CD4-positive, alpha-beta T cell treated with Interleukin-10 for 1 hour (primary cell): Measurements from ENCODE around the gene SLC7A7.
"Not testable (repeated sequence)": the region's sequence is repeated elsewhere in the genome, so short reads cannot be mapped to it uniquely, and the experiment has no call there.

Experiments
- DNase-seq: peaks from one replicate; pipeline ENCODE4 v3.0.0-alpha.2; 2020

The SLC7A7 gene

DNA sequence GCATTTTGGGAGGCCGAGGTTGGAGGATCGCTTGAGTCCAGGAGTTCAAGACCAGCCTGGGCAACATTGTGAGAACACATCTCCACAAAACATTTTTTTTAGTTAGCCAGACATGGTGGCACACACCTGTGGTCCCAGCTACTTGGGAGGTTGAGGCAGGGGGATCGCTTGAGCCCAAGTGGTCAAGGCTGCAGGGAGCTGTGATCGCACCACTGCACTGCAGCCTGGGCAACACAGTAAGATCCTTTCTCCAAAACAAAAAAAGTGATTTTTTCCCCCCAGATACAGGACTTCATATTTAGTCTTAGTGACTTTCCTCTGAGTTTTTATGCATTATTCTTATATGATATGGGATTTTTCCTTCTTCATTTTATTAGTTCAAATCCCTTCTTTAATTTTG lies 28.6 kb downstream of the SLC7A7 start:
- no peak for DNase-seq

DNA sequence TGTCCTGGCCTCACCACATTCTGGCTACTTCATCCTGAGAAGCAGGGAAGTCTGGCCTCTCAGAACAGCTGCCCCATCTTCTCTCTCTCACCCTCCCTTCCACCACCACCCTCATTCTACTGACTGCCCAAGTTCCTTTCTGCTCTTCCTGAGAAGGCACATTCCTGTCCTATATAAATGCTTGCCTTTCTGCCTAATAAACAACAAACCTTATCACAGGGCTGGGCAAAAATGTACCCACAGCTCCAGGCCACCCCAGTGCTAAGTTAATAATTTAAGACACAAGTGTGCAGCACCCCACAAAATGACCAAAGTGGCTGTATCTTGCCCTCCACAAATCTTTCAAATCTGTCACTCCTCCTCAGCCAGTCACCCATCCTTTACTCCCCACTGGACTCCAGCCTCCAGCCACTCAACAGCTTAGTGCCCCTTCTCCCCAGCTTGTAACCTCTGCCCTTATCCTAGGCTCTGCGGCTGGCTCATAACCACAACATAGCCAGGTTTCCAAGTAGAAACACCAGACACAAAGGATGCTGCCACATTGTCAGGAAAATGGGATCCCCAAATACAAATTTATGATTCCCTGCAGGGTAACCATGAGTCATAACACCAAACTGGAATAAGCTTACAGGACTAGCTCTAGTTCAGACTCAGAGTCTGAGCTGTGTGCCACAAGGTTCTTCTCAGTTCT lies 33.8 kb downstream of the SLC7A7 start:
- no peak for DNase-seq

DNA sequence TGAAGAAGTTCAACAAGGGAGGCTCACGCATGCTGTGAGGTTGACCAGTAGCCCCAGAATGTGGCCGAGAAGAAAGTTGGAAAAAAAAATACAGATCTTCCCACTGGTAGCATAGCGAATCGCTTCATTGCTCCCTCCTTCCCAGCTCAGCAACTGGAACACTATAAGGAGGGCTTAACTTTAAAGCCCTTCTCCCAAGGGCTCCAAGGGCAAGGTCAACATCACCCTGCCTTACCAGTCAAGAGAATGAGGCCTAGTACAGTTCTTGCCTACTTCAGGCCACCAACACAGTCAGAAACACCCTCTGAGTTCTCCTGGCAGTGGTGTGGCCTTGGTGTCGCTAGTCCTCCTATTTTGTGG lies 34.3 kb downstream of the SLC7A7 start:
- DNase-seq: no peak

DNA sequence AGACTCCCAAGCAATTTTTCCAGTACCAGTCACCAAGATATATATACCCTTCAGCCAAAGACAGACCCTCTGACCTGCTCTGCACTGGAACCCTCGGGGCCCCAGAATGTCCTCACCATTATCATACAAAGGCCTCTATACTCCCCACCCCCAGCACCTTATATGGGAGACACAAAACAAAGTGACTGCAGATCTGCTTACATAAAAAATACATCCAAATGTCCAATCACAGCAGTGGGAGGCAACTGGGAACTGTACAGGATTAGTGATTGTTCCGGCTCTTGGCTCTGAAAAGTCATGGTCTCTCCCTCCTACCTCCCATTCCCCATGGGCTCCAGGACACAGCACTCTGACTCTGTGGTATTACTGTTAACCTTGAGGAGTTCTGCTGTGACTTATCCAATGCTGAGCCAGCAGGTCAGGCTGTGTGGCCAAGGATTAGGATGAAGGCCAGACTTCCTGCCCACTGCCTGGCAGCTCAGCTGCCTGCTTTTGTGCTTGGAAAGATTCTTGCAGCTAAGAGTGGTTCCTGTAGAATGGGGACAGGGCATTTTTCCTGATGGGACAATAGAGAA lies 35.0 kb downstream of the SLC7A7 start:
- no peak for DNase-seq

DNA sequence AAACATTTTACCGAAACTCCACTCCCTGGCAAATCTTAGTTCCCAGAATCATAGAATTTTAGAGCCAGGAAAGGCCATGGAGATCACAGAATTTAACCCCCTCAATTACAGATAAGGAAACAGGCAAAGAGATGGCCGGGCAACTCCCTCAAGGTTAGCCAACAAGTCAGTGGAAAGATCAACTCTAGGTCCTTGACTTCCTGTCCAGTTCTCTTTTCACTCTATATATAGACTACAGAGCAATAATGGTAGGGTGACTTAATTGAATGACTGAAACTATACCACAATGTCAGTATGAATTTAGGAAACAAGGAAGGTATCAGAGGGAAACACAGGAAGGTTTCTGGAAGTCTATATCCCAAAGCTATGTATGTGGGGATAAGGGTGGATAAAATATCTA lies 37.2 kb downstream of the SLC7A7 start:
- no peak for DNase-seq

DNA sequence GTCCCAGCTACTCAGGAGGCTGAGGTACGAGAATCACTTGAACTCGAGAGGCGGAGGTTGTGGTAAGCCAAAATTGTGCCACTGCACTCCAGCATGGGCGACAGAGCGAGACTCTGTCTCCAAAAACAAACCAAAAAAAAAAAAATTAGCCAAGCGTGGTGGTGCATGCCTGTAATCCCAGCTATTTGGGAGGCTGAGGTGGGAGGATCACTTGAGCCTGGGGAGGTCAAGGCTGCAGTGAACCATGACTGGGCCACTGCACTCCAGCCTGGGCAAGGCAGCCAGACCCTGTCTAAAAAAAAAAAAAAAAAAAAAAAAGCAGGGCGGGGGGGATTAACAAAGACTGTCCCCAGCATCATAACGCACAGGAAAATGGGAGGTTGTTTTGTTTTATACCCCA lies 38.4 kb downstream of the SLC7A7 start:
- not testable (repeated sequence) for DNase-seq

DNA sequence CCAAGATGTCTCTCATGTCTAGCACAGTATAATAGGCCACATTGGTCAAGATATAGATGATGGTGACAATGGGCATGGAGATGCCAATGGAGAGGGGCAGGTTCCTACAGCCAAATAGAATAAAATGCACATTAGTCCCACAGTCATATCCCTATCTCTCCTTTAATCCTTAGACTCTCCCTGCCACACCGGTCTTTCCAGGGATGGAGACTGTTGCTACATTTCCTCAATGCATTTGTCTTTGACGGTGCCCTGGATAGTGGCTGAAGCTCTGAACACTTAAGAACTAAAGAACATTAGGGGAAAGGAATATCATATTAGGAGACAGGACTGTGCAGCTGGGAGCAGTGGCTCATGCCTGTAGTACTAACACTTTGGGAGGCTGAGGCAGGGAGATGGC lies 39.0 kb downstream of the SLC7A7 start:
- no peak for DNase-seq

DNA sequence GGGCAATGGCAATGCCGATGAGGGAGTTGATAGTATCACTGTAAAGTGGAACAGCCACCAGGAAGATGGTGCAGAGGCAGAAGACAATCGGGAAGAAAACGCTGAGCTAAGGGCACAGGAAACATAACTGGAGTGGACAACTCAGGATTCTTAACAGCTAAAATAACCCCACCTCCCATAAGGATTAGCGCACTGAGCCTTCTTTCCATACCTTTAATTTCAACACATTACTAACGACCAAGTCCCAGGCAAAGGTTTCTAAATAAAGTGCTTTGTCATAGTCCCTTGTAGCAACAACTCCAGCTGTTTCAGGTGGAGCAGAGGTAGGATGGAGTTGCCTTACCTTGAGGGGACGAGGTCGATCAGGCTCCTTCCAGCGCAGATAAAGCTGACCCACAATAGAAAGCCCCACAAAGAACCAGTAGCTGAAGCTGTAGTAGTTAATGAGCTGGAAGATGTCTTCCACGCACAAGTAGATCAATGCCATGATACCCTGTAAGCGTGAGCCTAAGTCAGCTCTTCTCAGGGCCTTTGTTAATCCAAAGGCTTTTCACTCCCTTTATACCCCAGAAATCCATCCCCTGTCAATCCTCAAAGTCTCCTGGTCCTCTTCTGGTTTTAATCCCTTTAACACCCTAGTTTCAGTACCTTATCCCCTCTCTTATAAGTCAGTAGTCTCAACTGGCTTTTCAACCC lies 41.1 kb downstream of the SLC7A7 start:
- no peak for DNase-seq

DNA sequence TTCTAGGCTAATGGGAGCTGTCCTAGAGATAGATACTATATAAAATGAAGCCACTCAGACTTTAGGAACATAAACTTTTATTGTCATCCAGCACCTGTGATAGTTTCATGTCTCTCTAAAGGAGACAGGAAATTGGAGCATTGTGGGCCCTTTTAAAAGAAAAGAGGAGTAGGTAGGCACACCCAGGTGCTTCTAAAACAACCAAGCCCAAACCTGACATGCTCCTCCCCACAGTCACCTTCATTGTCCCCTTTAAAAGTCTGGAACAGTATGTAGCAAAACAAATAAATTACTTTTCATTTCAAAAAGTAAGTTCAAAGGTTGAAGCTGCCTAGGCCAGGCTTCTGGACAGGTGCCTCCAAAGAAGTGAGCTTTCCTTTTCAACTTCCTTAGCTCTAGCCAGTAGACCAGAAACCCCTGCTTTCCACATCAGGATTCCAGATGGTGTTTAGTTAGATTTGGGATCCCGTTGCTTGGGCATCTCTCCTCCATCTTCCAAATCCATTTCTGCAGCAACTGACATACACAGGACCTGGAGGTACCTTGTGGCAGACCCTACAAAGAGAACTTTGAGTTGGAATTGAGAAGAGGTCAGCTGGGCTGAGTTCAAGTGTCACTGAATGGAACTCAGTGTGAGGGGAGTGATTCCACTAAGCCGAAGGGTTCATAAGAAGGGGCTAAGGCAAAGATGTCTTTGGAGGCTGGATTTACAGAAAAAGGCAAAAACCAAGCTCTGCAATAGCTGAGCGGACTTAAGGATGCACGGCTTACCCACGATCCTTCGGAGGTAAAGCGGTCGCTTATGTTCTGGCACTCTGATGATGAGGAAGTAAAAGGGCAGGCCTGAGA lies 41.8 kb downstream of the SLC7A7 start:
- DNase-seq: no peak

DNA sequence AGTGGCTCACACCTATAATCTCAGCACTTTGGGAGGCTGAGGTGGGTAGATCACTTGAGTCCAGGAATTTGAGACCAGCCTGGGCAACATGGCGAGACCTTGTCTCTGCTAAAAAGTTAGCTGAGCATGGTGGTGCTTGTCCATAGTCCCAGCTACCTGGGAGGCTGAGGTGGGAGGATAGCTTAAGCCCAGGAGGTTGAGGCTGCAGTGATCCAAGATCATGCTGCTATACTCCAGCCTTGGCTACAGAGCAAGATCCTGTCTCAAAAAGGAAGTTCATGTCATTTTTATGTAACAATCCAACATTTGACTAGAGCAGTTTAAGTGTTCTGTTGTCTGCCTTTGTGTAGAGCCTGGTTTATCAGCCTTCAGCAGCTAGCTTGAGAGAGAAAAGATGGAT lies 42.5 kb downstream of the SLC7A7 start:
- DNase-seq: no peak

DNA sequence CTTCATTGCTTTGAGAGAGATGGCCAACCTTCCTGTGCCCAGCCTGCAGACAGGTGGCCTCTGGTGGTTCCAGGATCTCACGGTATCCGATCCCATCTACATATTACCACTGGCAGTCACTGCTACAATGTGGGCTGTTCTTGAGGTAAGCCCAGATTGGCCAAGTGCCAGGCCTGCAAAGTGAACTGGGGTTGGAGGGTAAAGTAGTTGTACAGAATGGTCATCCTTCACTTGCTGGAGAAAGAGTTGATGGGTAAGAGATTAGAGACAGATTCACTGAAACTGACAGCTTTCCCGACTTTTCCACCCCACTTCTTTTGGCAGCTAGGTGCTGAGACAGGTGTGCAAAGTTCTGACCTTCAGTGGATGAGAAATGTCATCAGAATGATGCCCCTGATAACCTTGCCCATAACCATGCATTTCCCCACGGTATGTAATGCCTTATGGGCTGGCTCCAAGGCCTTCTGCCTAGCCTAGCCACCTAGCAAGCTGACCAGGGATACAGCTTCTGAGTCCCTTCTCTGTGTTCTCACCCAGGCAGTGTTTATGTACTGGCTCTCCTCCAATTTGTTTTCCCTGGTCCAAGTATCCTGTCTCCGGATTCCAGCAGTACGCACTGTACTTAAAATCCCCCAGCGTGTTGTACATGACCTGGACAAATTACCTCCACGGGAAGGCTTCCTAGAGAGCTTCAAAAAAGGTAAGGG lies 44.6 kb downstream of the SLC7A7 start:
- DNase-seq: no peak

DNA sequence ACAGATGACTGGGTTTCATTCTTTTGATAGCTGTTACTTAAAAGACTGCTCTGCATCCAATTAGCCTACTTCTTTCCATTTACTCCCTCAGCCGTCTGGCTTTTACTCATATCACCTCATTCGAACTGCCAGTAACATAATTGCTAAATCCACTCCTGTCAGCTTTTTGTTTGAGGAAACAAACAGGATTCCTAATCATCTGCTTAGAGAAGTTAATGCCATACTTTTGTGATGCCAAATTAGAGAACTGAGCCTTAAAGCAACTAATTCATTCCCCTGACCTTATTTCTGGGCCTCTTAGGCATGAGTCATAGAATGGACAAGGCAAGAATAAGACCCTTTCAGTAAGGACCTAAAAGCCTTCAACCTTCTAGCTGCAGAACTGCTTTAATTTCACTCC lies 45.9 kb downstream of the SLC7A7 start:
- no peak for DNase-seq

DNA sequence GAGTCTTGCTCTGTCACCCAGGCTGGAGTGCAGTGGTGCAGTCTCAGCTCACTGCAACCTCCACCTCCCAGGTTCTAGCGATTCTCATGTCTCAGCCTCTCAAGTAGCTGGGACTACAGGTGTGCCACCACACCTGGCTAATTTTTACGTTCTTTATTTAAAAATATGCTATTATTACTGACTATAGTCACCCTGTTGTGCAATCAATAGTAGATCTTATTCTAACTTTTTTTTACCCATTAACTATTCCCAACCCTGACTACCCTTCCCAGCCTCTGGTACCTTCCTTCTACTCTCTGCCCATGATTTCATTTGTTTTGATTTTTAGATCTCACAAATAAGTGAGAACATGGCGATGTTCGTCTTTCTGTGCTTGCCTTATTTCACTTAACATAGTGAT lies 46.3 kb downstream of the SLC7A7 start:
- no peak for DNase-seq

DNA sequence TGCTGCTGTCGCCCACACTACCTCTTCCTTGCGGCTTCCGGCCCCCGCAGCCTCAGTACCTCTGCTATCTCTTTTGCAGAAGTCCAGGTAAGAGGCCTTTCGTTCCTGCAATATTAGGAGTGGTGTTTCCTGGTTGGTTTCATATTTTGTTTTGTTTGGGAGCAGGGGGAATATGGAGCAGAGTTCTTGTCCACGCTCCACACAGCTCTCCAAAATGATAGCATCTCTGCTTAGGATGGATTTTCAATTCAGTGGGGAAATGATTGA lies 48.0 kb downstream of the SLC7A7 start:
- DNase-seq: no peak

DNA sequence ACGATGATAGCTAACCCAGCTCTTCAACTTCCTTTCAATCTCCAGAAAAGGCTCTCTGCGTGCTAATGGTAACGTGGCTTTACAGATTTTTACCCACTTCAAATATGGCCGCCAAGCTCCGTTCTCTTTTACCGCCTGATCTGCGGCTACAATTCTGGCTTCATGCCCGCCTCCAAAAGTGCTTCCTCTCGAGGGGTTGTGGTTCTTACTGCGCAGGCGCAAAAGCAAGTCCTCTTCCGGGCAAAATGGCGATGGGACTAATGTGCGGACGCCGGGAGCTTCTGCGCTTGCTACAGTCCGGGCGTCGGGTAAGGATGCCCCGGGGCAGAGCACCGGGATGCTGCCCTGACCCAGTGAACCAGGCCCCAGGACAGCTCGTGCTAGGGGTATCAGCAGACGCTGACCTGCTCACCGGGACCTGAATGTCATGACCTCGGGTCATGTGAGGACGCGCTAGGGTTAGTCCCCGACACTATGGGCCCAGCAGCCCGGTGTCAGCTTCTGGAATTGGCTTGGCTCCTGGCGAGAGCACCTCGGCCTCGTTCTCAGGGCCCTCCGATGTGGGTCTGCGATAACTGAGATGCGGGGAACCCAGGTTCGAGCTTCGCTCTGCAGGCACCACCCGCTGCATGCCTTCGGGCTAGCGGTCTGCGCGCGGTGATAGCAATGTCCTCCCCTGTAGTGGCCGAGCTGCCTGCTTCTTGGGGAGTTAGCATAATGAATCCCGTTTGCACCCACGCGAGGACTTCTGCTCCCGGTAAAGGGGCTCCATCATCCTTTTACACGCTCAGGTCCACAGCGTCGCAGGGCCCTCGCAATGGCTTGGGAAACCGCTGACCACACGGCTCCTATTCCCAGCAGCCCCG lies 48.5 kb downstream of the SLC7A7 start, which contains the start of gene OXA1L:
TSS of gene OXA1L (plus strand) at position 232 of the 866 bp plus-strand sequence. CDS start at position 246, 14 bp downstream.
- peak; percentile 97 for DNase-seq

DNA sequence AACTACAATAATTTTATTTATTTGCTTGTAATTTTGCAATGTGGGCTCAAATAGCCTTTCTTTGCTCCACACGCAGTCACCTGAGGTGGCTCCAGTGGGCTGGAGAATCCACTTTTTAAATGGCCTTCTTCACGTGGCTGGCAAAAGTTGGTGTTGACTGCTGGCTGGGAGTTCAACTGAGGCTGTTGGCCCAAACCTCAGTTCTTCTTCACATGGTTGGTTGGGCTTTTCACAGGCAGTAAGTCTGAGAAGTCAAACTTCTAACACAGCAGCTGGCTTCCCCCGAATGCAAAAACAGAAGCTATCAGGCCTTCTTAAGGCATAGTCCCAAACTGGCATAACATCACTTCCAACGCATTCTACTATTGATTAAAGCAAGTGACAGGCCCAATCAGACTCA lies 50.9 kb downstream of the SLC7A7 start:
- no peak for DNase-seq

DNA sequence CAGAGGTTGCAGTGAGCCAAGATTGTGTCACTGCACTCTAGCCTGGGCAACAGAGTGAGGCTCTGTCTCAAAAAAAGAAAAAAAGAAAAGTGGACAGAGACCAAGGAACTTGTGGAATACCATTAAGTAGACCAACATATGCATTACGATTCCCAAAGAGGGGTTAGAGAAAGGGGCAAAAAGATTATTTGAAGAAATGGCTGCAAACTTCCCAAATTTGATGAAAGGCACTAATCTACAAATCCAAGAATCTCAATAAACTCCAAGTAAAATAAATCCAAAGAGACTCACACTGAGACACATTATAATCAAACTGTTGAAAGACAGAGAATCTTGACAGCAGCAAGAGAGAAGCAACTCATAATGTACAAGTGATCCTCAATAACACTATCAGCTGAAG lies 53.5 kb downstream of the SLC7A7 start:
- DNase-seq: no peak

DNA sequence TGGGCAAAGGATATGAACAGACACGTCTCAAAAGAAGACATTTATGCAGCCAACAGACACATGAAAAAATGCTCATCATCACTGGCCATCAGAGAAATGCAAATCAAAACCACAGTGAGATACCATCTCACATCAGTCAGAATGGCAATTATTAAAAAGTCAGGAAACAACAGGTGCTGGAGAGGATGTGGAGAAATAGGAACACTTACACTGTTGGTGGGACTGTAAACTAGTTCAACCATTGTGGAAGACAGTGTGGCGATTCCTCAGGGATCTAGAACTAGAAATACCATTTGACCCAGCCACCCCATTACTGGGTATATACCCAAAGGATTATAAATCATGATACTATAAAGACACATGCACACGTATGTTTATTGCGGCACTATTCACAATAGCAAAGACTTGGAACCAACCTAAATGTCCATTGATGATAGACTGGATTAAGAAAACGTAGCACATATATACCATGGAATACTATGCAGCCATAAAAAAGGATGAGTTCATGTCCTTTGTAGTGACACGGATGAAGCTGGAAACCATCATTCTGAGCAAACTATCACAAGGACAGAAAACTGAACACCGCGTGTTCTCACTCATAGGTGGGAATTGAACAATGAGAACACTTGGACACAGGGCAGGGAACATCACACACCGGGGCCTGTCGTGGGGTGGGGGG lies 57.1 kb downstream of the SLC7A7 start:
- not testable (repeated sequence) for DNase-seq

DNA sequence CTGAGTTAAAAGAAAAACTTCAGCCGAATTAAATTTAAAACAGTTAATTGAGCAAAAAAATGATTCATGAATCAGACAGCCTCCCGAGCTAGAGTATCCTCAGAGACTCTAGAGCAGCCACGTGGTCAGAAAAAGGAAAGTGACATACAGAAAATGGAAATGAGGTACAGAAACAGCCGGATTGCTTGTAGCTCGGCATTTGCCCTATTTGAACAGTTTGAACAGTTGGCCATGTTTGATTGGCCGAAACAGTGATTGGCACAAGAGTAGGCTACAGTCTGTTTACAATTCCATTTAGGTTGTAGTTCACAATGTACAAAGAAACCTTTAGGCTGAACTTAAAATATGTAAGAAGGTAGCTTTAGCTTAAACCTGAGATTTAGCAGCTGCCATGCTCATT lies 61.6 kb downstream of the SLC7A7 start:
- DNase-seq: no peak

DNA sequence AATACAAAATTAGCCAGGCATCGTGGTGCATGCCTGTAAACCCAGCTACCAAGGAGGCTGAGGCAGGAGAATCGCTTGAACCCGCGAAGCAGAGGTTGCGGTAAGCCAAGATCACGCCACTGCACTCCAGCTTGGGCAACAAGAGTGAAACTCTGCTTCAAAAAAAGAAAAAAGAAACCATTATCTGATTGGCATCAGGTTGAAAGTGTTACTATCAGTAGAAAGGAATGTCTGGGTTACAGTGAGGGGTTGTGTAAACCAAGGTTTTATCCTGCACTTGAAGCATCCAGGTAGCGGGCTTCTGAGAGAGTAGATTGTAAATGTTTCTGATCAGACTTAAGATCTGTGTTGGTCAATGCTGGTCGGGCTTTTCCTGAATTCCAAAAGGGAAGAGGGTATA lies 62.8 kb downstream of the SLC7A7 start:
- no peak for DNase-seq

DNA sequence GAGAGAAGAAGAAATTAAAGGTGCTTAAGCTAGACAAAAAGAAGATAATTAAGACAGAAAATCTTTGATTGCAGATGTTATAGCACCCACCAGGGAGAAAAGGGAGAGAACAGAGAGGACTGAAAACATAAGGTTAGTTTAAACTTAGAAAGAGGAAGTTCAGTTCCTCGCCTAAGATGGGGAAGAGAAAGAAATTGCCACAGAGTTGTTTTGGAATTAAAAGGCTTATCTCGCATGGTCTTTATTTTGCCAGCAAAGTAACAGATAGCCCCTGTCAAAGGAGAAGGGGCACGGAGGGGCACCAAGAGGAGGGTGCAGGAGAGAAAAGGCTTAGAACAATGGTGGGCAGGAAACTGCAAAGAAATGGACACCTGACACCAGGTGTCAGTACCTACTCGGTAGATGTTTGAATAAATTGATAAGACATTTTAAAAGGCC lies 66.6 kb downstream of the SLC7A7 start:
- DNase-seq: no peak
